Jurkat, Clone E6-1 (cell line): Measurements from ENCODE around the gene VPS4B.
A peak's percentile ranks its signal among the peaks of the same experiment; 100 is the strongest.

Experiments used
- DNase-seq: peaks from one replicate; pipeline ENCODE4 v3.0.0-alpha.2; 2011; ENCODE audit warnings: low read depth, low spot score
- H3K4me3 ChIP-seq: 2 replicates; pipeline ENCODE4 v1.5.1; 2011; ENCODE audit warnings: mild to moderate bottlenecking, low read length, control low read depth, moderate library complexity

VPS4B gene

GRCh38 chr18:63438181-63438580 is 15.9 kb upstream of the VPS4B start:
- no peak overlapping the region for H3K4me3 ChIP-seq
- DNase-seq: no peak

DNA sequence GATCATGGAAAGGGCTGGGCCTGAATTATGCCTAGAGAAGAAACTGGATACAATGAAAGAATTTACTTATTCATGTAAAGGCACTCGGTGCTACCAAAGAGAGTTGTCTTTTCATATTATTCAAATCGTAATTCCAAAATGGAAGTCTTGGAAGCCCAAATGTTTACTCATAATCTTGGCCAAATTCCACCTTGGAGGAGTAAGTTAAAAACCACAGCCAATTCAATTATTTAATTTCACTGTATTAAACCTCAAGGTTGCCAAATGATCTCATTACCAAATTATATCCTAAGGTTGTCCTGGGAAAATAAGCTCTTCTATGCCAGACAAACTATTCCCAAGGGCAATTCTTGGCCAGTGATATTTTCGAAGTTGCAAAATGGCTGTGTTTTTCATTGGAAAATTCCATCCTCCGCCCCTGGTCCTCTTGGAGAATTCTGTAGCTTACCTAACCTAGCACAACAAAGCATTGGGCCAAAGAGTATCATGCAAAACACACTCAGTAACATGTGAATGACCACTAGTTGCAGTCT is 11.1 kb upstream of the VPS4B start:
- no peak for DNase-seq

DNA sequence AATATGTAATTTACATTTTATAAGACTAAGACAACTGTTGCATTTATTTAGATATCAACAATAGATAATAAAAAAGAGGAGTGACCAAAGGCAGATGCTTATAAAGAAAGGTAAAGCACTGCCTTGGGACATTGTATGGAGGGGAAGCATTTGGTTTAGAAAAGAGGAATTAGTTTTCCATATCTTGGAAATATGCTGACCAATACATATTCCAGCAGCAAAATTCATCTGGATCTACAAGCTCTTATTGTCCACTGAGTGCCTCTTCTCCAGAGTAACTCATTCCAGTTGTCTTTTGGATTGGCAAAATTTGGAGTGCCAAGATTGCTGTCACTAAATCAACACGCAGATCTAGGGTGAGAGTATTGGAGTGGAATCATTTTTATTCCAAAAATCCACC is 8.9 kb upstream of the VPS4B start:
- no peak overlapping the region for H3K4me3 ChIP-seq
- no peak for DNase-seq

More for the DNA sequence above, 11.1 kb upstream of the VPS4B start:
- no peak overlapping the region for H3K4me3 ChIP-seq

DNA sequence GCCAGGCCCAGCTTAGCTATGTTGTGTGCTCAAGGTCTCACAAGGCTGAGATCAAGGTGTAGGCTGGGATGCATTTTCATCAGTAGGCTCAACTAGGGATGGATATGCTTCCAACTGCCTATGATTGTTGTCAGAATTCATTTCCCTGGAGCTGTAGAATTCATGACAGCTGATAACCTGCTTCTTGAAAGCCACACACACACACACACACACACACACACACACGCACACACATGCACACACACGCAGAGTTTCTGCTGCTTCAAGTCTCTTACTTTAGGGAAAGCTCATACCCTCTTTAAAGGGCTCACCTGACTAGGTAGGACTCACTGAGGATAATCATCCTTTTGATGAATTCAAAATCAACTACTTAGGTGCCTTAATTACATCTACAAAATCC is 8.2 kb upstream of the VPS4B start:
- no peak overlapping the region for H3K4me3 ChIP-seq
- no peak for DNase-seq

GRCh38 chr18:63427558-63427957 is 5.3 kb upstream of the VPS4B start:
- DNase-seq: no peak

DNA sequence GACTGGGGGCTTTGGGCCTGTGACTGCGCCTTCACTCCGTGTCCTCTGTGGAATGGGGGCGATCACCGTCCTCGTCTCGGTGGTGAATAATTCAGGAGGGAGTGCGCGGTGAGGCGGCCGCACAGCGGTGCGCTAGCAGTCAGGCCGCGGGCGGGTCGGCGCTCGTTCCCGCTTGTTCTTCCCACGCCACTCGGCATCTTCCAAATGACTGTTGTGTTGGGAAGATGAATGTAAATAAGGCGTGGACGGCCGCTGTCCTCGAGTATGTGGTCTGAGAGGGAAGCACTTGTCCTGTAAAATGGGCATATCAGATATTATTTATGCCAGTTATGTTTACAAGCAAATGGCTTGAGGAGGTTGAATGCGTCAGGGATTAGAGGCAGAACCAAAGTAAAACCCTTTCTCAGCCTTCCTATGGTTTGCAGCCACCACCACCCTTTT is 608 bp upstream of the VPS4B start:
- no peak for DNase-seq
- peak overlapping the region; percentile 95 for H3K4me3 ChIP-seq

More at GRCh38 chr18:63427558-63427957, 5.3 kb upstream of the VPS4B start:
- H3K4me3 ChIP-seq: no peak overlapping the region

GRCh38 chr18:63421514-63421913 is 762 bp downstream of the VPS4B start:
- peak overlapping the region; percentile 95 for H3K4me3 ChIP-seq
- DNase-seq: no peak

DNA sequence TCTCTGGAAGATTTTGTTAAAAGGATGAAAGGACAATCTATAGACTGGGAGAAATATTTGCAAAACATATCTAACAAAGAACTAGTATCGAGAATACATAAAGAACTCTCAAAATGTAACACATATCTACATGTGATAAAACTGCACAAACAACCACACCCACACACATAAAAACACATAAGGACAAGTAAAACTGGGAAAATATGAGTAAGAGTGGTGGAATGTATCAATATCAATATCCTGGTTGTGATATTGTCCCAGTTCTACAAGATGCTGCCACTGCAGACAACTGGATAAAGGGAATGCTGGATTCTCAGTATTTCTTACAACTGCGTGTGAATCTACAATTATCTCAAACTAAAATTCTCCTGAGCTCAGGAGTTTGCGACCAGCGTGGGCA is 9.3 kb downstream of the VPS4B start:
- H3K4me3 ChIP-seq: no peak overlapping the region
- DNase-seq: no peak

DNA sequence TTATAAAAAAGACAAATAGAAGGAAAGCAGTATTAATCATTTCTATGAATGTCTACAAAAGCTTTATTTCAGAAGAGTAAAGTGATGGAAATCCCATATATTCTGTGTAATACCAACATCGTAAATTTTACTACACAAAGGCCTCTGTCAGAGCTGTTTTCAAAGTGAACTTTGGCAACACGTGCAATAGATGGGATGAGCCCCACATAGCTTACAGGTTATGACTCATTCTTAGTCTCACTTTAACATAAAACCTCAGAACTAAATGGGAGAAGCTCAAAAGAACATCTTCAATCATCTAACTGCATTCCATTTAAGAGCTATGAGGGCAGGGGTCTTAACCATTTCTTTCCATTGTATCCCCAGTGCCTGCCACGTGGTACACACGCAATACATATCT is 11.5 kb downstream of the VPS4B start:
- DNase-seq: no peak
- no peak overlapping the region for H3K4me3 ChIP-seq

- no peak overlapping the region for H3K4me3 ChIP-seq
- DNase-seq: peak; percentile 40
These were observed 13.0 kb downstream of the VPS4B start for GRCh38 chr18:63409301-63409700.

DNA sequence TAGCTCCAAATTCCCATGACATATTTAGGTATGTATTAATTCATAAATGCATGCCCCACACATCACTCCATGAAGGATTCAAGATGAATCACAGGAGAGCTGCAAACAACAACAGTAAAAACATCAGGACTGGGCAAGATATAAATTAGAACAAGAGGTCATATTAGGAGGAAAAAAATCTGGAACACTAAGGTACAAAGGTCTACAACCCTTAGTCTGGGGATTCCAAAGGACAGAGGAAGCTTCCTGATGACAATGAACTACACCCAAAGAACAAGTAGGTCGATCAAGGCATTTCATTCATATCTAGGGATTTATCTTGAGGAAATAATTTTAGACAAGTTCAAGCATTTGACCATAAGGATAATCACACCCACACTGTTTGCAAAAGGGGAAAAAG is 14.5 kb downstream of the VPS4B start:
- DNase-seq: no peak

GRCh38 chr18:63405986-63406385 is 16.3 kb downstream of the VPS4B start:
- no peak overlapping the region for H3K4me3 ChIP-seq
- DNase-seq: no peak

More for the DNA sequence above, 14.5 kb downstream of the VPS4B start:
- H3K4me3 ChIP-seq: no peak overlapping the region

- DNase-seq: no peak
- H3K4me3 ChIP-seq: no peak overlapping the region
These were observed 19.8 kb downstream of the VPS4B start for GRCh38 chr18:63402246-63403162.

GRCh38 chr18:63399300-63399699 is 23.0 kb downstream of the VPS4B start:
- H3K4me3 ChIP-seq: no peak overlapping the region
- DNase-seq: no peak

DNA sequence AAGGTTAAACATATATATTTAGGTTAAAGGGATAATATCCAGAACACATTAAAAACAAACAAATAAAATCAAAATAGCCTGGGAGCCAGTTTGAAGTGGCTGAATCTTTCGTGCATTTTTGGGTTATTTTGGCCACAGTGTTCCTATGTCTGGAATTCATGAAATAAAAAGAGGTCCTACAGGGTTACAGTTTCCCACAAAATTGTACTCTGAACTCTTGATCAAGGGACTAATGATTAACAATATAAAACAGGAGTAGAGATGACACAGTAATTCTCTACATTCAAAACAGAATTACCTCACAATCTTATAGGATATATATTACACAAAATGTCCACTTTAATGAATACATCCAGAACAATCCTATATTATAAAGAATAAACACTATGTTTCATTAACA is 24.9 kb downstream of the VPS4B start:
- DNase-seq: no peak
- no peak overlapping the region for H3K4me3 ChIP-seq

GRCh38 chr18:63395503-63395902 is 26.8 kb downstream of the VPS4B start:
- no peak for DNase-seq
- H3K4me3 ChIP-seq: no peak overlapping the region

DNA sequence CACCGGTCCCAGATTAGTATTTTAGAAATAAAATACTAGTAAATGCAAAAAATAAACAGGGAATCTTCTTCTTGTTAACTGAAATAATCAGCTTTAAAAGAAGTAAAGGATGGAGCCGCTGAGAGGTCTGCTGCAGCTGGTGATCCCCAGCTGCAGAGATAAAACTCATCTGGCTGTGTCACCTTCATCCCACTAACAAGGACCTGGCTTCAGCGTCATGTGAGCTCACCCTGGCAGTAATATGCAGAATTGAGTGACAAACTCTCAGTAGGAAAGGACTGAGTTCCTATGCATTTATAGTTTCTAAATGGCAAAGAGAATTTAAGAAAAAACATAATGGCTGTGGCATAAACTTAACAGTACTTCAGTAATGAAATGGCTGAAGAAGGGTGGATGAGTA is 27.3 kb downstream of the VPS4B start:
- H3K4me3 ChIP-seq: no peak overlapping the region

GRCh38 chr18:63387861-63388260 is 34.4 kb downstream of the VPS4B start:
- H3K4me3 ChIP-seq: no peak overlapping the region
- DNase-seq: no peak

More for the DNA sequence above, 27.3 kb downstream of the VPS4B start:
- no peak for DNase-seq

GRCh38 chr18:63382843-63383242 is 39.4 kb downstream of the VPS4B start:
- H3K4me3 ChIP-seq: no peak overlapping the region
- no peak for DNase-seq

DNA sequence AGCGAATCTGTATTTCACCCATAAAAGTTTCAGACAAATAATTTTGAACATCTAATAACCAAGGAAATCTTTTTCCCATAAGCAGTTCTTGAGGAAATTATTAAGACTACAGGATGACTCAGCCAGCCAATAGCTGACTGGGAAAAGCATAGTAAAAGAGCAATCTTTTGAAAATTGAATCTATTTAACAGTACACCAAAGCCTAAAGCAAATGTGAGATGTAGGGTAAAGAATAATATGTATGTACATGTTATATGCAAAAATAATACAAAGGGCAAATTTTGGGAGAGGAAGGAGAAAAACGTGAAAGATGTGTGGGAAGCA is 42.7 kb downstream of the VPS4B start:
- no peak overlapping the region for H3K4me3 ChIP-seq
- no peak for DNase-seq
